Uterus (tissue), 2 donors: Measurements from ENCODE around the gene MAPK11.

Source experiments
- POLR2A ChIP-seq, 2 donors: fragments of 450-650 bp; IDR thresholded peaks; one replicate each; pipeline ENCODE4 v1.6.1; 2016; ENCODE audit warnings: antibody characterized with exemption in 2 of 2, mild to moderate bottlenecking in 1 of 2, moderate library complexity in 1 of 2
- TF ChIP-seq, protein P1 (sequence below), 4 experiments: fragments of 200-600 bp in 2 of 4; fragments of 450-650 bp in 2 of 4; sonication (generic) in 2 of 4; IDR thresholded peaks; one replicate each; pipeline ENCODE4 v1.5.1; 2016 to 2019; ENCODE audit warnings: antibody characterized with exemption in 4 of 4, mild to moderate bottlenecking in 2 of 4, moderate library complexity in 1 of 4

GRCh38 chr22:50255099-50255498 lies 15.1 kb downstream of the MAPK11 start:
- TF ChIP-seq, protein P1, sequence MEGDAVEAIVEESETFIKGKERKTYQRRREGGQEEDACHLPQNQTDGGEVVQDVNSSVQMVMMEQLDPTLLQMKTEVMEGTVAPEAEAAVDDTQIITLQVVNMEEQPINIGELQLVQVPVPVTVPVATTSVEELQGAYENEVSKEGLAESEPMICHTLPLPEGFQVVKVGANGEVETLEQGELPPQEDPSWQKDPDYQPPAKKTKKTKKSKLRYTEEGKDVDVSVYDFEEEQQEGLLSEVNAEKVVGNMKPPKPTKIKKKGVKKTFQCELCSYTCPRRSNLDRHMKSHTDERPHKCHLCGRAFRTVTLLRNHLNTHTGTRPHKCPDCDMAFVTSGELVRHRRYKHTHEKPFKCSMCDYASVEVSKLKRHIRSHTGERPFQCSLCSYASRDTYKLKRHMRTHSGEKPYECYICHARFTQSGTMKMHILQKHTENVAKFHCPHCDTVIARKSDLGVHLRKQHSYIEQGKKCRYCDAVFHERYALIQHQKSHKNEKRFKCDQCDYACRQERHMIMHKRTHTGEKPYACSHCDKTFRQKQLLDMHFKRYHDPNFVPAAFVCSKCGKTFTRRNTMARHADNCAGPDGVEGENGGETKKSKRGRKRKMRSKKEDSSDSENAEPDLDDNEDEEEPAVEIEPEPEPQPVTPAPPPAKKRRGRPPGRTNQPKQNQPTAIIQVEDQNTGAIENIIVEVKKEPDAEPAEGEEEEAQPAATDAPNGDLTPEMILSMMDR (IDR thresholded peaks at IDR 0.05), result no peak
- TF ChIP-seq POLR2A (IDR thresholded peaks at IDR 0.05), result no peak
